WTC11 (cell line): ENCODE measurements around the gene ACBD6. TPM values are rescaled to one million over a fixed set of nuclear protein-coding genes. Genes with fewer than 3 reads are reported as not detected.

Experiments
- ATAC-seq: fragments of 200-7000 bp; cut with Tn5 transposase; 2 replicates; pipeline ENCODE4 v1.10.0; 2021; ENCODE audit warnings: mild to moderate bottlenecking, moderate library complexity
- CTCF ChIA-PET: fragments of 300-600 bp; sonication (Branson Sonifier 250); formaldehyde crosslinking; loops from one replicate; lab custom pipeline; 2021; ENCODE audit warnings: antibody characterized with exemption; lab: Charles Lee
- POLR2A ChIA-PET: fragments of 350-600 bp; sonication (Branson Sonifier 250); formaldehyde crosslinking; loops from one replicate; lab custom pipeline; 2021; ENCODE audit warnings: antibody characterized with exemption; lab: Charles Lee
- DNase-seq: peaks from one replicate; pipeline ENCODE4 v3.0.0; 2021; ENCODE audit warnings: low spot score
- H3K27ac Mint-ChIP-seq: 2 replicates; pipeline ENCODE4 v1.8.0; 2021; ENCODE audit warnings: mixed read lengths
- H3K27me3 Mint-ChIP-seq: 2 replicates; pipeline ENCODE4 v1.8.0; 2021; ENCODE audit warnings: low read depth, mild to moderate bottlenecking, moderate library complexity, mixed read lengths
- H3K36me3 Mint-ChIP-seq: 2 replicates; pipeline ENCODE4 v1.8.0; 2021; ENCODE audit warnings: mixed read lengths
- H3K4me1 Mint-ChIP-seq: 2 replicates; pipeline ENCODE4 v1.8.0; 2022; ENCODE audit warnings: mixed read lengths
- H3K4me3 Mint-ChIP-seq: 2 replicates; pipeline ENCODE4 v1.8.0; 2021; ENCODE audit warnings: mild to moderate bottlenecking, moderate library complexity, mixed read lengths
- H3K9me3 Mint-ChIP-seq: 2 replicates; pipeline ENCODE4 v1.8.0; 2021; ENCODE audit warnings: mixed read lengths
- AFF4 ChIP-seq: sonication (generic); formaldehyde crosslinking; IDR thresholded peaks from 2 replicates; pipeline ENCODE4 v1.8.1; 2023; ENCODE audit warnings: mild to moderate bottlenecking, missing genetic modification reagents, borderline replicate concordance
- ARID4B ChIP-seq: sonication (generic); formaldehyde crosslinking; IDR thresholded peaks from 2 replicates; pipeline ENCODE4 v1.8.0; 2023; ENCODE audit warnings: missing genetic modification reagents, mild to moderate bottlenecking, borderline replicate concordance
- ATF3 ChIP-seq: sonication (generic); formaldehyde crosslinking; conservative IDR thresholded peaks from 2 replicates; pipeline ENCODE4 v1.8.1; 2022; ENCODE audit warnings: mild to moderate bottlenecking, missing genetic modification reagents
- CDX4 ChIP-seq: fragments of 250-450 bp; sonication (Bioruptor Pico); IDR thresholded peaks from 2 replicates; pipeline ENCODE4 v1.9.0; 2021; ENCODE audit warnings: moderate library complexity, mild to moderate bottlenecking, inconsistent platforms, borderline replicate concordance
- CTCF ChIP-seq: fragments of 200-600 bp; IDR thresholded peaks from 2 replicates; pipeline ENCODE4 v1.8.0; 2022; ENCODE audit warnings: antibody characterized with exemption
- E2F1 ChIP-seq: sonication (generic); formaldehyde crosslinking; IDR thresholded peaks from 2 replicates; pipeline ENCODE4 v1.8.0; 2022; ENCODE audit warnings: mild to moderate bottlenecking, missing genetic modification reagents
- E2F4 ChIP-seq: sonication (generic); formaldehyde crosslinking; IDR thresholded peaks from 2 replicates; pipeline ENCODE4 v1.8.1; 2022; ENCODE audit warnings: low read depth, mild to moderate bottlenecking, moderate library complexity, missing genetic modification reagents, borderline replicate concordance
- ELF4 ChIP-seq: sonication (generic); formaldehyde crosslinking; IDR thresholded peaks from 2 replicates; pipeline ENCODE4 v1.8.1; 2022; ENCODE audit warnings: low read depth, mild to moderate bottlenecking, moderate library complexity, missing genetic modification reagents
- ESRRA ChIP-seq: sonication (generic); formaldehyde crosslinking; IDR thresholded peaks from 2 replicates; pipeline ENCODE4 v1.8.1; 2022; ENCODE audit warnings: mild to moderate bottlenecking, missing genetic modification reagents, borderline replicate concordance
- IRF1 ChIP-seq: sonication (generic); formaldehyde crosslinking; IDR thresholded peaks from 2 replicates; pipeline ENCODE4 v1.8.0; 2023; ENCODE audit warnings: missing genetic modification reagents
- MYBL2 ChIP-seq: sonication (generic); formaldehyde crosslinking; IDR thresholded peaks from 2 replicates; pipeline ENCODE4 v1.8.1; 2023; ENCODE audit warnings: mild to moderate bottlenecking, moderate library complexity, missing genetic modification reagents
- NFE2L1 ChIP-seq: sonication (generic); formaldehyde crosslinking; IDR thresholded peaks from 2 replicates; pipeline ENCODE4 v1.8.1; 2023; ENCODE audit warnings: missing genetic modification reagents
- RELA ChIP-seq: sonication (generic); formaldehyde crosslinking; IDR thresholded peaks from 2 replicates; pipeline ENCODE4 v1.8.1; 2022; ENCODE audit warnings: missing genetic modification reagents, mild to moderate bottlenecking, borderline replicate concordance
- SMAD3 ChIP-seq: sonication (generic); formaldehyde crosslinking; IDR thresholded peaks from 2 replicates; pipeline ENCODE4 v1.8.0; 2022; ENCODE audit warnings: missing genetic modification reagents, mild to moderate bottlenecking, borderline replicate concordance
- TP53 ChIP-seq: sonication (generic); formaldehyde crosslinking; IDR thresholded peaks from 2 replicates; pipeline ENCODE4 v1.8.1; 2023; ENCODE audit warnings: mild to moderate bottlenecking, missing genetic modification reagents
- ZBTB21 ChIP-seq: sonication (generic); formaldehyde crosslinking; IDR thresholded peaks from 2 replicates; pipeline ENCODE4 v1.8.1; 2023; ENCODE audit warnings: mild to moderate bottlenecking, missing genetic modification reagents, borderline replicate concordance
- ZBTB43 ChIP-seq: sonication (generic); formaldehyde crosslinking; IDR thresholded peaks from 2 replicates; pipeline ENCODE4 v1.8.1; 2023; ENCODE audit warnings: mild to moderate bottlenecking, missing genetic modification reagents
- ZNF121 ChIP-seq: sonication (generic); formaldehyde crosslinking; IDR thresholded peaks from 2 replicates; pipeline ENCODE4 v1.8.0; 2023; ENCODE audit warnings: missing genetic modification reagents
- ZNF232 ChIP-seq: sonication (generic); formaldehyde crosslinking; IDR thresholded peaks from 2 replicates; pipeline ENCODE4 v1.8.0; 2022; ENCODE audit warnings: mild to moderate bottlenecking, missing genetic modification reagents
- ZNF263 ChIP-seq: sonication (generic); formaldehyde crosslinking; IDR thresholded peaks from 2 replicates; pipeline ENCODE4 v1.8.1; 2022; ENCODE audit warnings: low read depth, mild to moderate bottlenecking, moderate library complexity, missing genetic modification reagents
- total RNA-seq: library from RNA; stranded (reverse); gene quantifications from 3 replicates; pipeline ENCODE4 v1.2.3, GENCODE V29; 2021

Gene ACBD6
- total RNA-seq, 1 experiment from 2014 or later: 53.5 TPM

- no peak overlapping the region for H3K4me3 Mint-ChIP-seq
- H3K27ac Mint-ChIP-seq: no peak overlapping the region
Measured at GRCh38 chr1:180345148-180345547, 157.2 kb downstream of the ACBD6 start.

More at GRCh38 chr1:180345148-180345547, 157.2 kb downstream of the ACBD6 start:
- Mint-ChIP-seq H3K4me1 (no peaks in the 10 kb centered on the region), H3K36me3 (no peaks in the 10 kb centered on the region), H3K9me3 (no peaks in the 10 kb centered on the region), H3K27me3 (no peaks in the 10 kb centered on the region)
- ATAC-seq (no peak), DNase-seq (no peak)
- TF ChIP-seq ARID4B (CRISPR knock-in tag) (no peak), TP53 (CRISPR knock-in tag) (no peak), SMAD3 (CRISPR knock-in tag) (no peak), E2F4 (CRISPR knock-in tag) (no peak), IRF1 (CRISPR knock-in tag) (no peak), ELF4 (no peak), CDX4 (CRISPR knock-in tag) (no peak), E2F1 (no peak), CTCF (no peak), ZBTB21 (no peak), MYBL2 (CRISPR knock-in tag) (no peak), ZNF121 (CRISPR knock-in tag) (no peak), RELA (CRISPR knock-in tag) (no peak), NFE2L1 (CRISPR knock-in tag) (no peak), AFF4 (CRISPR knock-in tag) (no peak), ZNF263 (CRISPR knock-in tag) (no peak), ATF3 (no peak), ZBTB43 (no peak), ZNF232 (CRISPR knock-in tag) (no peak), ESRRA (CRISPR knock-in tag) (no peak)
- ChIA-PET CTCF (interaction anchor here (1.0 kb wide), 1 partner anchor 92 kb away, joined by 3 read pairs; no protein-coding TSS in a partner anchor), POLR2A (no interaction called here)
